Mesendoderm (in vitro differentiated cells): Measurements from ENCODE around the gene CRYGS.

ENCODE experiments used
- DNase-seq: peaks from one replicate; pipeline ENCODE4 v3.0.0; 2013
- H2AK5ac ChIP-seq: 2 replicates; pipeline ENCODE4 v1.6.1; 2013; ENCODE audit warnings: low read length, inconsistent platforms
- H2BK120ac ChIP-seq: 2 replicates; pipeline ENCODE4 v1.6.1; 2013; ENCODE audit warnings: low read depth, mild to moderate bottlenecking, low read length, moderate library complexity, mixed read lengths
- H2BK15ac ChIP-seq: replicated peaks from 2 replicates; pipeline ENCODE4 v1.6.1; 2013; ENCODE audit warnings: low read depth, mild to moderate bottlenecking, moderate library complexity
- H2BK5ac ChIP-seq: 2 replicates; pipeline ENCODE4 v1.6.1; 2013; ENCODE audit warnings: low read length, inconsistent platforms
- H3K18ac ChIP-seq: 2 replicates; pipeline ENCODE4 v1.6.1; 2013; ENCODE audit warnings: mild to moderate bottlenecking, low read length, mixed read lengths
- H3K23ac ChIP-seq: one replicate; pipeline ENCODE4 v1.6.1; 2013; ENCODE audit warnings: low read length
- H3K27ac ChIP-seq: 2 replicates; pipeline ENCODE4 v1.5.1; 2013; ENCODE audit warnings: low read depth, mild to moderate bottlenecking, inconsistent platforms, low read length, moderate library complexity
- H3K27me3 ChIP-seq: 2 replicates; pipeline ENCODE4 v1.6.1; 2013; ENCODE audit warnings: low read length, control low read depth, mild to moderate bottlenecking, inconsistent platforms; ENCODE audit not compliant: insufficient read depth, poor library complexity
- H3K36me3 ChIP-seq: 2 replicates; pipeline ENCODE4 v1.6.1; 2013; ENCODE audit warnings: low read length, inconsistent platforms; ENCODE audit not compliant: control insufficient read depth, insufficient read depth
- H3K4ac ChIP-seq: one replicate; pipeline ENCODE4 v1.6.1; 2013; ENCODE audit warnings: low read depth, mild to moderate bottlenecking, low read length, moderate library complexity
- H3K4me1 ChIP-seq: 2 replicates; pipeline ENCODE4 v1.6.1; 2013; ENCODE audit warnings: low read depth, low read length, inconsistent platforms; ENCODE audit not compliant: control insufficient read depth
- H3K4me2 ChIP-seq: 2 replicates; pipeline ENCODE4 v1.6.1; 2013; ENCODE audit warnings: low read length
- H3K4me3 ChIP-seq: 2 replicates; pipeline ENCODE4 v1.5.1; 2013; ENCODE audit warnings: mild to moderate bottlenecking, low read length
- H3K56ac ChIP-seq: one replicate; pipeline ENCODE4 v1.6.1; 2013; ENCODE audit warnings: low read length
- H3K79me1 ChIP-seq: 2 replicates; pipeline ENCODE4 v1.6.1; 2013; ENCODE audit warnings: low read length, inconsistent platforms
- H3K79me2 ChIP-seq: 2 replicates; pipeline ENCODE4 v1.6.1; 2013; ENCODE audit warnings: mild to moderate bottlenecking, low read length; ENCODE audit not compliant: control insufficient read depth, insufficient read depth
- H3K9ac ChIP-seq: 2 replicates; pipeline ENCODE4 v1.6.1; 2013; ENCODE audit warnings: low read length, inconsistent platforms
- H4K5ac ChIP-seq: one replicate; pipeline ENCODE4 v1.6.1; 2013; ENCODE audit warnings: low read length
- H4K8ac ChIP-seq: one replicate; pipeline ENCODE4 v1.6.1; 2013; ENCODE audit warnings: low read depth, mild to moderate bottlenecking, control low read depth, low read length, moderate library complexity
- WGBS: extraction: QIAGEN DNeasy Blood & Tissue Kit; methylation state at CpG from one replicate; pipeline ENCODE4 v1.1.7; 2013; ENCODE audit warnings: low lambda C conversion rate, missing lambda C conversion rate; ENCODE audit not compliant: insufficient coverage; ENCODE audit errors: extremely low coverage; 5-methylcytosine and 5-hydroxymethylcytosine counted together

The CRYGS gene

GRCh38 chr3:186552408-186553031 is 8.3 kb upstream of the CRYGS start:
- H3K36me3 ChIP-seq: no peaks in the 10 kb centered on the region
- no peak overlapping the region for H3K18ac ChIP-seq
- H3K23ac ChIP-seq: no peak overlapping the region
- no peak overlapping the region for H3K4me2 ChIP-seq
- no peak overlapping the region for H3K4me3 ChIP-seq
- H2BK120ac ChIP-seq: no peak overlapping the region
- no CpG with 5 or more reads among the region's 5 CpGs for WGBS
- no peaks in the 10 kb centered on the region for H3K79me1 ChIP-seq
- H3K79me2 ChIP-seq: no peaks in the 10 kb centered on the region
- no peak overlapping the region for H3K56ac ChIP-seq
- DNase-seq: no peak
- no peaks in the 10 kb centered on the region for H3K27me3 ChIP-seq
- no peak overlapping the region for H4K8ac ChIP-seq
- no peak overlapping the region for H3K4ac ChIP-seq
- H4K5ac ChIP-seq: no peak overlapping the region
- no peak overlapping the region for H2BK15ac ChIP-seq
- no peak overlapping the region for H3K27ac ChIP-seq
- H3K4me1 ChIP-seq: no peaks in the 10 kb centered on the region
- H3K9ac ChIP-seq: no peak overlapping the region
- H2BK5ac ChIP-seq: no peak overlapping the region
- H2AK5ac ChIP-seq: no peak overlapping the region

- no peak overlapping the region for H4K8ac ChIP-seq
- H3K9ac ChIP-seq: no peak overlapping the region
- DNase-seq: no peak
- no peak overlapping the region for H2AK5ac ChIP-seq
- no peak overlapping the region for H3K4me3 ChIP-seq
- no peaks in the 10 kb centered on the region for H3K79me1 ChIP-seq
- H2BK15ac ChIP-seq: no peak overlapping the region
- H3K4me2 ChIP-seq: no peak overlapping the region
- H3K18ac ChIP-seq: no peak overlapping the region
- H2BK5ac ChIP-seq: no peak overlapping the region
- WGBS: no CpG with 5 or more reads among the region's 6 CpGs
- H3K23ac ChIP-seq: no peak overlapping the region
- H3K79me2 ChIP-seq: no peaks in the 10 kb centered on the region
- H3K4ac ChIP-seq: no peak overlapping the region
- no peak overlapping the region for H2BK120ac ChIP-seq
- no peak overlapping the region for H4K5ac ChIP-seq
- no peaks in the 10 kb centered on the region for H3K4me1 ChIP-seq
- no peaks in the 10 kb centered on the region for H3K27me3 ChIP-seq
- no peak overlapping the region for H3K56ac ChIP-seq
- H3K27ac ChIP-seq: no peak overlapping the region
- H3K36me3 ChIP-seq: no peaks in the 10 kb centered on the region
Measured at GRCh38 chr3:186551387-186551786, 7.2 kb upstream of the CRYGS start.

- WGBS: no CpG with 5 or more reads among the region's 3 CpGs
- H3K4me2 ChIP-seq: no peak overlapping the region
- H3K79me1 ChIP-seq: no peaks in the 10 kb centered on the region
- H3K56ac ChIP-seq: no peak overlapping the region
- DNase-seq: no peak
- H3K36me3 ChIP-seq: no peaks in the 10 kb centered on the region
- H4K5ac ChIP-seq: no peak overlapping the region
- no peak overlapping the region for H3K9ac ChIP-seq
- no peak overlapping the region for H3K4ac ChIP-seq
- H2BK5ac ChIP-seq: no peak overlapping the region
- no peak overlapping the region for H3K4me3 ChIP-seq
- H2AK5ac ChIP-seq: no peak overlapping the region
- H3K18ac ChIP-seq: no peak overlapping the region
- no peaks in the 10 kb centered on the region for H3K4me1 ChIP-seq
- no peak overlapping the region for H2BK15ac ChIP-seq
- H2BK120ac ChIP-seq: no peak overlapping the region
- no peak overlapping the region for H4K8ac ChIP-seq
- H3K79me2 ChIP-seq: no peaks in the 10 kb centered on the region
- no peaks in the 10 kb centered on the region for H3K27me3 ChIP-seq
- H3K23ac ChIP-seq: no peak overlapping the region
- H3K27ac ChIP-seq: no peak overlapping the region
Measured at GRCh38 chr3:186549497-186549896, 5.3 kb upstream of the CRYGS start.

- H3K79me2 ChIP-seq: no peaks in the 10 kb centered on the region
- no CpG with 5 or more reads among the region's 2 CpGs for WGBS
- no peaks in the 10 kb centered on the region for H3K79me1 ChIP-seq
- no peak for DNase-seq
- no peak overlapping the region for H2BK120ac ChIP-seq
- H2AK5ac ChIP-seq: no peak overlapping the region
- H2BK5ac ChIP-seq: no peak overlapping the region
- no peak overlapping the region for H3K56ac ChIP-seq
- no peak overlapping the region for H3K9ac ChIP-seq
- H4K8ac ChIP-seq: no peak overlapping the region
- no peaks in the 10 kb centered on the region for H3K36me3 ChIP-seq
- no peak overlapping the region for H3K4ac ChIP-seq
- H4K5ac ChIP-seq: no peak overlapping the region
- H3K4me1 ChIP-seq: no peaks in the 10 kb centered on the region
- no peak overlapping the region for H3K4me3 ChIP-seq
- no peaks in the 10 kb centered on the region for H3K27me3 ChIP-seq
- H3K18ac ChIP-seq: no peak overlapping the region
- H2BK15ac ChIP-seq: no peak overlapping the region
- H3K27ac ChIP-seq: no peak overlapping the region
- no peak overlapping the region for H3K23ac ChIP-seq
- no peak overlapping the region for H3K4me2 ChIP-seq
Measured at GRCh38 chr3:186540835-186541226, 3.3 kb downstream of the CRYGS start.

GRCh38 chr3:186540221-186540834 is 3.9 kb downstream of the CRYGS start:
- Histone ChIP-seq H3K9ac (no peak overlapping the region), H3K4me2 (no peak overlapping the region), H3K79me2 (no peaks in the 10 kb centered on the region), H3K36me3 (no peaks in the 10 kb centered on the region), H2BK5ac (no peak overlapping the region), H3K4ac (no peak overlapping the region), H3K4me1 (no peaks in the 10 kb centered on the region), H3K79me1 (no peaks in the 10 kb centered on the region), H2BK120ac (no peak overlapping the region), H3K18ac (no peak overlapping the region), H3K27ac (no peak overlapping the region), H4K8ac (no peak overlapping the region), H2BK15ac (no peak overlapping the region), H4K5ac (no peak overlapping the region), H3K27me3 (no peaks in the 10 kb centered on the region), H3K56ac (no peak overlapping the region), H3K23ac (no peak overlapping the region), H2AK5ac (no peak overlapping the region), H3K4me3 (no peak overlapping the region)
- no CpG with 5 or more reads among the region's 8 CpGs for WGBS
- peak; percentile 79 for DNase-seq

GRCh38 chr3:186538779-186539178 is 5.4 kb downstream of the CRYGS start:
- no peak overlapping the region for H3K9ac ChIP-seq
- no peak overlapping the region for H3K4me2 ChIP-seq
- H3K18ac ChIP-seq: no peak overlapping the region
- no peak overlapping the region for H3K4me3 ChIP-seq
- no peak overlapping the region for H4K8ac ChIP-seq
- H2BK15ac ChIP-seq: no peak overlapping the region
- no peak overlapping the region for H3K27ac ChIP-seq
- H3K27me3 ChIP-seq: no peaks in the 10 kb centered on the region
- no peaks in the 10 kb centered on the region for H3K79me2 ChIP-seq
- no peak overlapping the region for H3K4ac ChIP-seq
- H3K79me1 ChIP-seq: no peaks in the 10 kb centered on the region
- H3K4me1 ChIP-seq: no peaks in the 10 kb centered on the region
- DNase-seq: no peak
- H2BK5ac ChIP-seq: no peak overlapping the region
- H2BK120ac ChIP-seq: no peak overlapping the region
- H4K5ac ChIP-seq: no peak overlapping the region
- no peak overlapping the region for H3K23ac ChIP-seq
- H3K36me3 ChIP-seq: no peaks in the 10 kb centered on the region
- WGBS: no CpG with 5 or more reads among the region's 3 CpGs
- H3K56ac ChIP-seq: no peak overlapping the region
- H2AK5ac ChIP-seq: no peak overlapping the region
